ENCODE results near the gene PAQR5. TPM values are rescaled to one million over a fixed set of nuclear protein-coding genes. Genes with fewer than 3 reads are reported as not detected.

Gene PAQR5
- total RNA-seq, 1 experiment from 2014 or later: 2.0 TPM

- in situ Hi-C loops (cut with HindIII; ENCODE audit: low pct_unique_long_range_greater_than_20kb, low sequenced_read_pairs): no loop called here
- Histone ChIP-seq H3K9me3 (ENCODE audit: control insufficient read depth, insufficient read depth, low read depth, low read length) (no peaks in the 10 kb centered on the region), H3K36me3 (ENCODE audit: control insufficient read depth, insufficient read depth, low read length) (no peaks in the 10 kb centered on the region), H3K27ac (ENCODE audit: low read length) (no peak overlapping the region), H3K4me1 (ENCODE audit: control insufficient read depth, insufficient read depth, low read length) (no peaks in the 10 kb centered on the region), H3K4me3 (ENCODE audit: low read depth in 2 of 2, low read length in 2 of 2) (no peak overlapping the region), H3K27me3 (ENCODE audit: control insufficient read depth, insufficient read depth, low read length) (no peaks in the 10 kb centered on the region)
- no TSS peak for BruUV-seq (replicated peaks)
- TF ChIP-seq POLR2AphosphoS5 (IDR thresholded peaks at IDR 0.05; ENCODE audit: low read depth, low read length) (no peak), CTCF (IDR thresholded peaks at IDR 0.05) (no peak), SIN3A (IDR thresholded peaks at IDR 0.05; ENCODE audit: borderline replicate concordance, insufficient read depth, low read depth, low read length) (no peak), REST (IDR thresholded peaks at IDR 0.05; ENCODE audit: insufficient read depth in 1 of 2, low read depth in 2 of 2, low read length in 1 of 2) (no peak), TCF7L2 (IDR thresholded peaks at IDR 0.05; ENCODE audit: low read depth, low read length) (no peak)
- ChIA-PET POLR2A (no interaction called here), CTCF (no interaction called here)
- no peak for DNase-seq (ENCODE audit: low read depth, low spot score)
- ATAC-seq: no peak
- intact Hi-C loops (cut with micrococcal nuclease; ENCODE audit: unreplicated experiment): no loop called here
Measured at GRCh38 chr15:69280783-69281182, 17.9 kb upstream of the PAQR5 start.

- Histone ChIP-seq H3K27me3 (ENCODE audit: control insufficient read depth, insufficient read depth, low read length) (no peaks in the 10 kb centered on the region), H3K27ac (ENCODE audit: low read length) (no peak overlapping the region), H3K4me3 (ENCODE audit: low read depth in 2 of 2, low read length in 2 of 2) (no peak overlapping the region), H3K36me3 (ENCODE audit: control insufficient read depth, insufficient read depth, low read length) (no peaks in the 10 kb centered on the region), H3K4me1 (ENCODE audit: control insufficient read depth, insufficient read depth, low read length) (no peaks in the 10 kb centered on the region), H3K9me3 (ENCODE audit: control insufficient read depth, insufficient read depth, low read depth, low read length) (no peaks in the 10 kb centered on the region)
- in situ Hi-C loops (cut with HindIII; ENCODE audit: low pct_unique_long_range_greater_than_20kb, low sequenced_read_pairs) (no loop called here), intact Hi-C loops (cut with micrococcal nuclease; ENCODE audit: unreplicated experiment) (no loop called here)
- DNase-seq (ENCODE audit: low read depth, low spot score) (no peak), ATAC-seq (no peak)
- TF ChIP-seq POLR2AphosphoS5 (IDR thresholded peaks at IDR 0.05; ENCODE audit: low read depth, low read length): no peak
- TF ChIP-seq CTCF (IDR thresholded peaks at IDR 0.05): no peak
- TF ChIP-seq REST (IDR thresholded peaks at IDR 0.05; ENCODE audit: insufficient read depth in 1 of 2, low read depth in 2 of 2, low read length in 1 of 2): no peak
- TF ChIP-seq TCF7L2 (IDR thresholded peaks at IDR 0.05; ENCODE audit: low read depth, low read length): no peak
- no peak for TF ChIP-seq SIN3A (IDR thresholded peaks at IDR 0.05; ENCODE audit: borderline replicate concordance, insufficient read depth, low read depth, low read length)
- ChIA-PET CTCF (no interaction called here), POLR2A (no interaction called here)
- BruUV-seq (replicated peaks): no TSS peak
Measured at GRCh38 chr15:69282104-69282743, 16.5 kb upstream of the PAQR5 start.
